Neural crest cell (in vitro differentiated cells): ENCODE measurements around the gene PPM1N. TPM values are rescaled to one million over a fixed set of nuclear protein-coding genes. Genes with fewer than 3 reads are reported as not detected.
A peak's percentile ranks its signal among the peaks of the same experiment; 100 is the strongest.

Experiments
- DNase-seq: peaks from one replicate; pipeline ENCODE4 v3.0.0; 2021; ENCODE audit warnings: low read depth, mixed read lengths, low spot score
- H3K27ac Mint-ChIP-seq: one replicate; pipeline ENCODE4 v1.8.0; 2021; ENCODE audit warnings: mild to moderate bottlenecking, mixed read lengths; ENCODE audit not compliant: unreplicated experiment
- H3K27me3 Mint-ChIP-seq: 2 replicates; pipeline ENCODE4 v1.8.0; 2021; ENCODE audit warnings: low read depth, mild to moderate bottlenecking, mixed read lengths
- H3K36me3 Mint-ChIP-seq: 2 replicates; pipeline ENCODE4 v1.8.0; 2021; ENCODE audit warnings: low read depth, mild to moderate bottlenecking, mixed read lengths
- H3K4me1 Mint-ChIP-seq: 2 replicates; pipeline ENCODE4 v1.8.0; 2021; ENCODE audit warnings: mixed read lengths
- H3K4me3 Mint-ChIP-seq: one replicate; pipeline ENCODE4 v1.8.0; 2021; ENCODE audit warnings: mild to moderate bottlenecking, mixed read lengths
- H3K9me3 Mint-ChIP-seq: 2 replicates; pipeline ENCODE4 v1.8.0; 2021; ENCODE audit warnings: mixed read lengths
- CTCF ChIP-seq: fragments of 200-600 bp; sonication (generic); conservative IDR thresholded peaks from 2 replicates; pipeline ENCODE4 v1.5.0; 2021; ENCODE audit warnings: antibody characterized with exemption, mild to moderate bottlenecking
- total RNA-seq: library from RNA; stranded (reverse); gene quantifications from 2 replicates; pipeline ENCODE4 v1.2.1, GENCODE V29; 2021

The PPM1N gene
- total RNA-seq, 1 donor from 2014 or later, result not detected

GRCh38 chr19:45455707-45456499 lies 42.3 kb upstream of the PPM1N start:
- Mint-ChIP-seq H3K36me3 (no peaks in the 10 kb centered on the region), H3K27me3 (peaks cover 10% of the 10 kb centered on the region), H3K4me3 (no peak overlapping the region), H3K9me3 (no peaks in the 10 kb centered on the region), H3K27ac (peak overlapping the region; percentile 81), H3K4me1 (peaks cover 20% of the 10 kb centered on the region)
- no peak for DNase-seq
- TF ChIP-seq CTCF, result no peak

- DNase-seq, result no peak
- H3K4me1 Mint-ChIP-seq, result peaks cover 16% of the 10 kb centered on the region
- H3K9me3 Mint-ChIP-seq, result no peaks in the 10 kb centered on the region
- H3K36me3 Mint-ChIP-seq, result no peaks in the 10 kb centered on the region
- TF ChIP-seq CTCF, result no peak
- H3K4me3 Mint-ChIP-seq, result no peak overlapping the region
- peaks cover 8% of the 10 kb centered on the region for H3K27me3 Mint-ChIP-seq
- H3K27ac Mint-ChIP-seq, result no peak overlapping the region
Measured at GRCh38 chr19:45456500-45456815, 41.8 kb upstream of the PPM1N start.

DNA sequence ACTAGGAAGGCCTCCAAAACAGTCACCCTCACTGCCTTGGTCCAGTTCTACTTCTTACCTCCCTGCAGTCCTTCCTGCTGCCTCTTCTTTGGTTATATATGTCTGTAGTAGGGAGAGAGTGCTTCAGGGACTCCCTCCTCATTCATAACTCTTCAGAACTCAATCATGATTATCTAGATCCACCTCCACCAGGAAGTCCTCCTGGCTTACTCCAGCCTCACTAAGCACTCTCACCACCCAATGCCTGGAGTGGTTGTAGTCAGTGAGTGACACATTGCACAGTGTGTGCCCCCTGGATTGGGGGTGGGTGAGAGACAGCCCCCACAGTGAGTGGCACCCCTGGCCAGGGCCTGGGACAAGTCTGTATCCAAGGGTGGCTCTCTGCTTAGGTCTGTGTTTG lies 40.5 kb upstream of the PPM1N start:
- Mint-ChIP-seq H3K4me1 (peaks cover 12% of the 10 kb centered on the region), H3K4me3 (no peak overlapping the region), H3K27ac (no peak overlapping the region), H3K27me3 (no peaks in the 10 kb centered on the region), H3K36me3 (no peaks in the 10 kb centered on the region), H3K9me3 (no peaks in the 10 kb centered on the region)
- no peak for DNase-seq
- TF ChIP-seq CTCF, result no peak

DNA sequence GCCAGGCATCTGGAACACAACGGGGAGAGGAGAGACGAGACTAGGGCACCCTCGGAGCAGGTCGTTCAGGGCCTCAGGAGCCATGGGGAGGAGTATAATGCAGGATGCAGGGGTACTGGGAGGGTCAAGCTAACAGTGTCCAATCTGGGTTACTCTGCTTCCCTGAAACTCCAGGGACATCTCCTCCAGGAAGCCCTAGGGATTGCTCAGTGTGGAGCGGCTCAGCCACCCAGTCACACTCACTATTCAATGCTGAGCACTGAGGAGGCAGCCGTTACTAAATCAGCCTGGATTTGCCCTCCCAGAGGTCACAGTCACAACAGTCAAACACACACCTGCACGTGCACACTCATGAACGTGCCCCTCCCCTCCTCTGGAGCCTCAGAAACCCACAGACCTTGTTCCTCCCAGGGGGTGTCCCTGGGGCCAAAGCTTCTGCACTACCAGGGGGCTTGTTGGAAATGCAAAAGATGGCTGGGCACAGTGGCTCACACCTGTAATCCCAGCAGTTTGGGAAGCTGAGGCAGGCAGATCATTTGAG lies 37.4 kb upstream of the PPM1N start:
- no peak for DNase-seq
- no peaks in the 10 kb centered on the region for H3K9me3 Mint-ChIP-seq
- H3K4me3 Mint-ChIP-seq, result no peak overlapping the region
- no peaks in the 10 kb centered on the region for H3K36me3 Mint-ChIP-seq
- no peak overlapping the region for H3K27ac Mint-ChIP-seq
- peaks cover 4% of the 10 kb centered on the region for H3K4me1 Mint-ChIP-seq
- no peak for TF ChIP-seq CTCF
- peaks cover 6% of the 10 kb centered on the region for H3K27me3 Mint-ChIP-seq

GRCh38 chr19:45462174-45462573 lies 36.1 kb upstream of the PPM1N start:
- H3K36me3 Mint-ChIP-seq, result no peaks in the 10 kb centered on the region
- H3K4me3 Mint-ChIP-seq, result no peak overlapping the region
- peaks cover 9% of the 10 kb centered on the region for H3K27me3 Mint-ChIP-seq
- H3K4me1 Mint-ChIP-seq, result peaks cover 4% of the 10 kb centered on the region
- no peaks in the 10 kb centered on the region for H3K9me3 Mint-ChIP-seq
- DNase-seq, result no peak
- TF ChIP-seq CTCF, result no peak
- no peak overlapping the region for H3K27ac Mint-ChIP-seq
